Measurements from ENCODE around the gene RSPH6A. TPM values are rescaled to one million over a fixed set of nuclear protein-coding genes. Genes with fewer than 3 reads are reported as not detected.

The RSPH6A gene
- total and polyA plus RNA-seq, 2 of the 13 experiments (the other 11 are each of a cell fraction or from before 2014, with no cell fraction given), result 0.07 TPM; not detected in 1

DNA sequence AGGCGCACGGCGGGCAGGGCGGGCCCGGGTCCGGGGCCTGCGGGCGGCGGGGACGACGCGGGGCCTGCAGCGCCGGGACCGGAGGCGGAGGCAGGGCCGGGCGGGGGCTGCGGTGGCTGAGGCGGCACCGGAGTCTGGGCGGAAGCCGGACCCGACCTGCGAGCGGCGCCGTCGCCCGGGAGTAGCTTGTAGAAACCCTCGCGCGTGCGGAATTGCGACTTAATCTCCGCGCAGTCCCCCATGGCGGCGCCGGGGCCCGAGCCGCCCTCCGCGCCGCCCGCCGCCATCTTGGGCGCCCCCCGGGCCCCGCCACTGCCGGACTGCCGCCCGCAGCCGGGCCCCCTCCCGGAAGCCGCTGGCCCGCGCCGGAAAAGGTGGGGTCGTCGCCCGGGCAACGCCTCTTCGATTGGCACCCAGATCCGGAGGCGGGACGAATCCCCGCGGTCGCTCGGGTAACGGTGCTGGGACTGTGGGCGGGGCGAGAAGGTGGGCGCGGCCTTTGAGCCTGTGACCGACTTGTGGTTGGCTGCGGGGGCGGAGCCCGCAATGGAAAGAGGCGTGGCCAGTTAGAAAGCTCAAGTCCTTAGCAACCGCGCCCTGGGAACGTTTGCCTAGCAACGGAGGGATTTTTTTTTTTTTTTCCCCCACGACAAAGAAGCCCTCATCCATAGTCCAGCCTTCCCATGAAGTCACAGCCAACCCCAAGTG, 22.5 kb downstream of the RSPH6A start, which contains the start of gene DMWD (continued):
- peak; percentile 59; the same call in 1 of the 2 replicates for TF ChIP-seq SALL1 (CRISPR knock-in tag; IDR thresholded peaks at IDR 0.05)
- TF ChIP-seq HOXD1 (CRISPR knock-in tag; IDR thresholded peaks at IDR 0.05), result no peak
- TF ChIP-seq, protein P1, sequence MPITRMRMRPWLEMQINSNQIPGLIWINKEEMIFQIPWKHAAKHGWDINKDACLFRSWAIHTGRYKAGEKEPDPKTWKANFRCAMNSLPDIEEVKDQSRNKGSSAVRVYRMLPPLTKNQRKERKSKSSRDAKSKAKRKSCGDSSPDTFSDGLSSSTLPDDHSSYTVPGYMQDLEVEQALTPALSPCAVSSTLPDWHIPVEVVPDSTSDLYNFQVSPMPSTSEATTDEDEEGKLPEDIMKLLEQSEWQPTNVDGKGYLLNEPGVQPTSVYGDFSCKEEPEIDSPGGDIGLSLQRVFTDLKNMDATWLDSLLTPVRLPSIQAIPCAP (CRISPR knock-in tag; IDR thresholded peaks at IDR 0.05; ENCODE audit: low read depth), result no peak
- no peak for TF ChIP-seq SRSF4 (IDR thresholded peaks at IDR 0.05; ENCODE audit: low read depth, low read length, poor library complexity, severe bottlenecking)
- TF ChIP-seq ZNF883 (CRISPR knock-in tag; IDR thresholded peaks at IDR 0.05; ENCODE audit: not compliant biosample characterization), result no peak
- TF ChIP-seq HHEX (CRISPR knock-in tag; IDR thresholded peaks at IDR 0.05), result no peak
- no peak for TF ChIP-seq ZNF17 (CRISPR knock-in tag; IDR thresholded peaks at IDR 0.05)
- no peak for TF ChIP-seq ZNF644 (CRISPR knock-in tag; IDR thresholded peaks at IDR 0.05; ENCODE audit: low read depth)
- no peak for TF ChIP-seq ZBTB20 (CRISPR knock-in tag; IDR thresholded peaks at IDR 0.05; ENCODE audit: borderline replicate concordance, low read depth)
- no peak for TF ChIP-seq ZNF720 (CRISPR knock-in tag; IDR thresholded peaks at IDR 0.05)
- TF ChIP-seq, protein P2, sequence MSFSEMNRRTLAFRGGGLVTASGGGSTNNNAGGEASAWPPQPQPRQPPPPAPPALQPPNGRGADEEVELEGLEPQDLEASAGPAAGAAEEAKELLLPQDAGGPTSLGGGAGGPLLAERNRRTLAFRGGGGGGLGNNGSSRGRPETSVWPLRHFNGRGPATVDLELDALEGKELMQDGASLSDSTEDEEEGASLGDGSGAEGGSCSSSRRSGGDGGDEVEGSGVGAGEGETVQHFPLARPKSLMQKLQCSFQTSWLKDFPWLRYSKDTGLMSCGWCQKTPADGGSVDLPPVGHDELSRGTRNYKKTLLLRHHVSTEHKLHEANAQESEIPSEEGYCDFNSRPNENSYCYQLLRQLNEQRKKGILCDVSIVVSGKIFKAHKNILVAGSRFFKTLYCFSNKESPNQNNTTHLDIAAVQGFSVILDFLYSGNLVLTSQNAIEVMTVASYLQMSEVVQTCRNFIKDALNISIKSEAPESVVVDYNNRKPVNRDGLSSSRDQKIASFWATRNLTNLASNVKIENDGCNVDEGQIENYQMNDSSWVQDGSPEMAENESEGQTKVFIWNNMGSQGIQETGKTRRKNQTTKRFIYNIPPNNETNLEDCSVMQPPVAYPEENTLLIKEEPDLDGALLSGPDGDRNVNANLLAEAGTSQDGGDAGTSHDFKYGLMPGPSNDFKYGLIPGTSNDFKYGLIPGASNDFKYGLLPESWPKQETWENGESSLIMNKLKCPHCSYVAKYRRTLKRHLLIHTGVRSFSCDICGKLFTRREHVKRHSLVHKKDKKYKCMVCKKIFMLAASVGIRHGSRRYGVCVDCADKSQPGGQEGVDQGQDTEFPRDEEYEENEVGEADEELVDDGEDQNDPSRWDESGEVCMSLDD (CRISPR knock-in tag; IDR thresholded peaks at IDR 0.05; ENCODE audit: borderline replicate concordance), result no peak
- peak; percentile 64 for TF ChIP-seq ETV5 (CRISPR knock-in tag; IDR thresholded peaks at IDR 0.05; ENCODE audit: borderline replicate concordance)
- TF ChIP-seq, protein P3, sequence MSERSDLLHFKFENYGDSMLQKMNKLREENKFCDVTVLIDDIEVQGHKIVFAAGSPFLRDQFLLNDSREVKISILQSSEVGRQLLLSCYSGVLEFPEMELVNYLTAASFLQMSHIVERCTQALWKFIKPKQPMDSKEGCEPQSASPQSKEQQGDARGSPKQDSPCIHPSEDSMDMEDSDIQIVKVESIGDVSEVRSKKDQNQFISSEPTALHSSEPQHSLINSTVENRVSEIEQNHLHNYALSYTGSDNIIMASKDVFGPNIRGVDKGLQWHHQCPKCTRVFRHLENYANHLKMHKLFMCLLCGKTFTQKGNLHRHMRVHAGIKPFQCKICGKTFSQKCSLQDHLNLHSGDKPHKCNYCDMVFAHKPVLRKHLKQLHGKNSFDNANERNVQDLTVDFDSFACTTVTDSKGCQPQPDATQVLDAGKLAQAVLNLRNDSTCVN (CRISPR knock-in tag; IDR thresholded peaks at IDR 0.05; ENCODE audit: borderline replicate concordance), result no peak
- TF ChIP-seq ZNF260 (CRISPR knock-in tag; IDR thresholded peaks at IDR 0.05; ENCODE audit: borderline replicate concordance, low read depth), result no peak
- TF ChIP-seq, protein P4, sequence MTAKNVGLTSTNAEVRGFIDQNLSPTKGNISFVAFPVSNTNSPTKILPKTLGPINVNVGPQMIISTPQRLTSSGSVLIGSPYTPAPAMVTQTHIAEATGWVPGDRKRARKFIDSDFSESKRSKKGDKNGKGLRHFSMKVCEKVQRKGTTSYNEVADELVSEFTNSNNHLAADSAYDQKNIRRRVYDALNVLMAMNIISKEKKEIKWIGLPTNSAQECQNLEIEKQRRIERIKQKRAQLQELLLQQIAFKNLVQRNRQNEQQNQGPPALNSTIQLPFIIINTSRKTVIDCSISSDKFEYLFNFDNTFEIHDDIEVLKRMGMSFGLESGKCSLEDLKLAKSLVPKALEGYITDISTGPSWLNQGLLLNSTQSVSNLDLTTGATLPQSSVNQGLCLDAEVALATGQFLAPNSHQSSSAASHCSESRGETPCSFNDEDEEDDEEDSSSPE (CRISPR knock-in tag; IDR thresholded peaks at IDR 0.05), result no peak; the same call in 1 of the 2 replicates
- TF ChIP-seq ZBTB3 (CRISPR knock-in tag; IDR thresholded peaks at IDR 0.05; ENCODE audit: borderline replicate concordance, low read depth), result no peak
- no peak for TF ChIP-seq KDM4B (CRISPR knock-in tag; IDR thresholded peaks at IDR 0.05)
- TF ChIP-seq MYC (CRISPR knock-in tag; IDR thresholded peaks at IDR 0.05; ENCODE audit: borderline replicate concordance), result no peak
- no peak for TF ChIP-seq DNMT3B (CRISPR knock-in tag; conservative IDR thresholded peaks at IDR 0.05)
- no peak for TF ChIP-seq GATAD2A (CRISPR knock-in tag; IDR thresholded peaks at IDR 0.05)
- TF ChIP-seq EED (CRISPR knock-in tag; IDR thresholded peaks at IDR 0.05), result no peak
- TF ChIP-seq ZNF296 (CRISPR knock-in tag; conservative IDR thresholded peaks at IDR 0.05), result no peak
- TF ChIP-seq, protein P5, sequence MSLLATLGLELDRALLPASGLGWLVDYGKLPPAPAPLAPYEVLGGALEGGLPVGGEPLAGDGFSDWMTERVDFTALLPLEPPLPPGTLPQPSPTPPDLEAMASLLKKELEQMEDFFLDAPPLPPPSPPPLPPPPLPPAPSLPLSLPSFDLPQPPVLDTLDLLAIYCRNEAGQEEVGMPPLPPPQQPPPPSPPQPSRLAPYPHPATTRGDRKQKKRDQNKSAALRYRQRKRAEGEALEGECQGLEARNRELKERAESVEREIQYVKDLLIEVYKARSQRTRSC (CRISPR knock-in tag; IDR thresholded peaks at IDR 0.05; ENCODE audit: low read depth), result no peak

All from HepG2 (cell line).